A673 (cell line): ENCODE data around the gene PMVK. TPM values are rescaled to one million over a fixed set of nuclear protein-coding genes. Genes with fewer than 3 reads are reported as not detected.

ENCODE experiments used
- BruUV-seq: library from RNA; stranded (reverse); fragments of 400-500 nt; replicated peaks from 2 replicates; lab custom pipeline; 2021; lab: Mats Ljungman, UMichigan
- CTCF ChIA-PET: fragments of 300-600 bp; sonication (Branson Sonifier 250); formaldehyde crosslinking; loops from one replicate; lab custom pipeline; 2022; ENCODE audit warnings: antibody characterized with exemption; lab: Charles Lee
- POLR2A ChIA-PET: fragments of 300-600 bp; sonication (Branson Sonifier 250); formaldehyde crosslinking; loops from one replicate; lab custom pipeline; 2022; ENCODE audit warnings: antibody characterized with exemption; ENCODE audit not compliant: low non-redundant PET; lab: Charles Lee
- DNase-seq: peaks from one replicate; pipeline ENCODE4 v3.0.0-alpha.2; 2015; ENCODE audit warnings: low spot score
- H3K27ac ChIP-seq: fragments of 200-600 bp; sonication (generic); 2 replicates; pipeline ENCODE4 v1.5.1; 2016; ENCODE audit warnings: mixed run types, low read depth, mild to moderate bottlenecking, mixed read lengths, antibody characterized with exemption, low read length; ENCODE audit not compliant: poor library complexity, severe bottlenecking
- H3K27me3 ChIP-seq: fragments of 200-600 bp; sonication (generic); replicated peaks from 2 replicates; pipeline ENCODE4 v1.6.1; 2017; ENCODE audit warnings: mixed run types, low read depth, mild to moderate bottlenecking, mixed read lengths, antibody characterized with exemption, low read length; ENCODE audit not compliant: insufficient read depth, poor library complexity
- H3K36me3 ChIP-seq: fragments of 200-600 bp; sonication (generic); 2 replicates; pipeline ENCODE4 v1.6.1; 2016; ENCODE audit warnings: mixed run types, mild to moderate bottlenecking, mixed read lengths, antibody characterized with exemption, low read length; ENCODE audit not compliant: insufficient read depth, poor library complexity, severe bottlenecking
- H3K4me1 ChIP-seq: fragments of 200-600 bp; sonication (generic); 2 replicates; pipeline ENCODE4 v1.6.1; 2017; ENCODE audit warnings: mixed run types, mild to moderate bottlenecking, mixed read lengths, antibody characterized with exemption, low read length; ENCODE audit not compliant: insufficient read depth, poor library complexity, severe bottlenecking
- H3K4me3 ChIP-seq: fragments of 200-600 bp; sonication (generic); 2 replicates; pipeline ENCODE4 v1.5.1; 2016; ENCODE audit warnings: low read depth, mixed run types, mild to moderate bottlenecking, mixed read lengths, low read length; ENCODE audit not compliant: poor library complexity, severe bottlenecking
- H3K9me3 ChIP-seq: fragments of 200-600 bp; sonication (generic); 2 replicates; pipeline ENCODE4 v1.6.1; 2016; ENCODE audit warnings: mixed run types, low read depth, mild to moderate bottlenecking, mixed read lengths, antibody characterized with exemption, low read length; ENCODE audit not compliant: poor library complexity, severe bottlenecking
- CTCF ChIP-seq: fragments of 300-800, 200-600 bp; sonication (generic); conservative IDR thresholded peaks from 2 replicates; pipeline ENCODE4 v1.5.1; 2017; ENCODE audit warnings: low read depth, mild to moderate bottlenecking, antibody characterized with exemption, low read length, moderate library complexity, mixed read lengths
- EZH2 ChIP-seq: fragments of 200-600 bp; sonication (generic); IDR thresholded peaks from 2 replicates; pipeline ENCODE4 v1.6.1; 2017; ENCODE audit warnings: borderline replicate concordance, low read depth, mild to moderate bottlenecking, mixed read lengths, antibody characterized with exemption, low read length; ENCODE audit not compliant: poor library complexity, severe bottlenecking
- intact Hi-C: fragments of 100-400 bp; cut with micrococcal nuclease; formaldehyde crosslinking; loops from one replicate; pipeline ENCODE4 v1.10.0; 2022; ENCODE audit not compliant: unreplicated experiment
- total RNA-seq: library from RNA; stranded (reverse); gene quantifications from 2 replicates; pipeline ENCODE4 v1.2.3, GENCODE V29; 2021

The PMVK gene
- total RNA-seq, 1 experiment from 2014 or later: 30.8 TPM

DNA sequence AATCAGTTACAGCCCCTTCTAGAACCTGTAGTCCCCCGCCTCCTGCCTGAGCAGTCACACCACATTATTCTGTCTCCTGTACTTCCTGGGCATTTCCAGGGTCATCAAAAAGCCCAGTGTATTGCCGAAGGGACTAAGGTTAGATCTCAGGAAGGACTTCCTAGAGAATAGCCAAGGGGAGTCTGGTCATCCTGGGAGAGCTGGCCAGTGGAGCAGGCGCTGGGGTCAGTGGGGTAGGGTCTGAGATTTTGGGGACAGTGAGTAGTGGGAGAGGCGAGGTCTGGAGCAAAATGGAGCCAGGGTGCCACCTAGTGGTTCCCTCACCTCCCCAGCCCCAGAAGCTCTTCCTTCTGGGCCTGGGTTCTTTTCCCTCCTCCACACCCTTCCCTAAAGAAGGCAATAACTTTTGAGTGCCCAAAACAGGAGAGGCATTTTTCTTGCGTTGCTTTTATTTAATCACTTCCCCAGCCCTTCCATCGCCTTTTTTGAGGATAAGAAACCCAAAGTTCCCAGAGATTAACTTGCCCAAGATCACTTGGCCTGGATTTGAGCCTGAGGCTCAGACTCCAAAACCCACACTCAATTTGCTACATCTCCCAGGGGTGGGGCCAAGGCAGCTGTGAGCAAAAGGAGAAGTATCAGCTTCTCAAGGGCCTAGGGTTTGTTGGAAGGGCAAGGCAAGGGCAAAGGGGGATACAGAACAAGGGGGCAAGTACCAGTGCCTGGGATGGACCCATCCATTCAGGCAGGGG lies 7.3 kb upstream of the PMVK start:
- ChIA-PET CTCF (interaction anchor here (0.5 to 1.7 kb wide), 7 partner anchors 12 to 464 kb away, joined by 3 to 4 read pairs (median 3); partner anchors contain the start of gene PBXIP1), POLR2A (interaction anchor here (0.6 kb wide), 1 partner anchor 8 kb away, joined by 6 read pairs; no protein-coding TSS in a partner anchor)
- intact Hi-C loops: no loop called here
- Histone ChIP-seq H3K4me1 (peaks cover 37% of the 10 kb centered on the region), H3K9me3 (no peaks in the 10 kb centered on the region), H3K36me3 (no peaks in the 10 kb centered on the region), H3K4me3 (no peak overlapping the region), H3K27ac (peak overlapping the region; percentile 21), H3K27me3 (no peaks in the 10 kb centered on the region)
- DNase-seq: peak; percentile 64
- no TSS peak for BruUV-seq
- TF ChIP-seq CTCF: peak; percentile 95
- no peak for TF ChIP-seq EZH2

DNA sequence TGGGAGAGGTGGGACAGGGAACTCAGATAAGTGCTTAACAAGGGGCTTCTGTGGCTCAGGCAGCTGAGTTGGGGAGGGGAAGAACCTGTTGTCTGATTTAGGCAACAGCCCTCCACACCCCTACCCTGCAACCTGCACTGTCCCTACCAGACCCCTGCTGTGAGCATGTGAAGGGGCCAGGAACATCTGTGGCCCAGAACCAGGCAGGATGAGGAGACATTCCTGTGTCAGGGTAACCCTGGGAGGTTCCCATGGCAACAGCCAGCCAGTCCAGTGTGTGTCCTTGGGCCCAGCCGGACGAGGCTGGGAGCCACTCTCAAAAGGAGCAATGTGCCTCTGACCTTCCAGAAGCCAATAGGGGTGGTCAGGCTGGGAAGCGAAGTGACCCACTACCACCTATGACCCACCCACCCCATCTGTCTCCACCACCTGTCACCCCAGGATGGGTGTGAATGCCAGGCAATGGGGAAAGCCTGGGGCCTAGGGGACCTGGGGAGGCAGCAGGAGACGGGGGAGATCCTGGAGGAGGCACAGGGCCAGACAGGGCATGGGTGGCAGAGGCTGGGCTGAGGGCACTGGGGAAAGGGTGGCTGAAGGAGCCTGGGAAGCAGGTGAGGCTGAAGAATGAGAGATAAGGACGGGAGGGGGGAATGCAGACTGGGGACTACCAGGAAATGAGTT lies 5.0 kb upstream of the PMVK start:
- no TSS peak for BruUV-seq
- intact Hi-C loops: no loop called here
- peak overlapping the region; percentile 62 for H3K27ac ChIP-seq
- H3K36me3 ChIP-seq: no peaks in the 10 kb centered on the region
- ChIA-PET CTCF (interaction anchor here (0.7 kb wide), 1 partner anchor 14 kb away, joined by 3 read pairs; no protein-coding TSS in a partner anchor), POLR2A (no interaction called here)
- H3K27me3 ChIP-seq: no peaks in the 10 kb centered on the region
- H3K9me3 ChIP-seq: no peaks in the 10 kb centered on the region
- DNase-seq: no peak
- H3K4me1 ChIP-seq: peaks cover 46% of the 10 kb centered on the region
- no peak overlapping the region for H3K4me3 ChIP-seq
- no peak for TF ChIP-seq CTCF
- no peak for TF ChIP-seq EZH2

GRCh38 chr1:154940651-154941194 lies 4.2 kb upstream of the PMVK start:
- Histone ChIP-seq H3K9me3 (no peaks in the 10 kb centered on the region), H3K27me3 (no peaks in the 10 kb centered on the region), H3K4me1 (peaks cover 52% of the 10 kb centered on the region), H3K36me3 (no peaks in the 10 kb centered on the region), H3K4me3 (no peak overlapping the region), H3K27ac (peak overlapping the region; percentile 53)
- no TSS peak for BruUV-seq
- CTCF ChIA-PET: interaction anchor here (0.6 to 1.3 kb wide), 3 partner anchors 14 to 381 kb away, joined by 3 to 7 read pairs (median 4); no protein-coding TSS in a partner anchor
- TF ChIP-seq EZH2 (no peak), CTCF (no peak)
- POLR2A ChIA-PET: no interaction called here
- intact Hi-C loops: no loop called here
- peak; percentile 88 for DNase-seq
